SK-N-DZ (cell line): ENCODE data around the gene PDHX.

Experiments used
- DNase-seq: peaks from one replicate; pipeline ENCODE4 v3.0.0-alpha.2; 2015; ENCODE audit warnings: low spot score

The PDHX gene

GRCh38 chr11:34988294-34989255, 72.2 kb downstream of the PDHX start:
- no peak for DNase-seq

- no peak for DNase-seq
Measured at GRCh38 chr11:34990916-34991315, 74.5 kb downstream of the PDHX start.

- DNase-seq: no peak
Measured at GRCh38 chr11:34994854-34995253, 78.4 kb downstream of the PDHX start.

GRCh38 chr11:34996958-34997357, 80.5 kb downstream of the PDHX start:
- no peak for DNase-seq

- no peak for DNase-seq
Measured at GRCh38 chr11:34997952-34998528, 81.6 kb downstream of the PDHX start.

- no peak for DNase-seq
Measured at GRCh38 chr11:34999453-34999852, 83.0 kb downstream of the PDHX start.

- no peak for DNase-seq
Measured at GRCh38 chr11:35003186-35003585, 86.8 kb downstream of the PDHX start.

GRCh38 chr11:35003658-35004057, 87.2 kb downstream of the PDHX start:
- DNase-seq: no peak

GRCh38 chr11:35005141-35005780, 88.8 kb downstream of the PDHX start:
- no peak for DNase-seq

GRCh38 chr11:35006389-35007128, 90.1 kb downstream of the PDHX start:
- DNase-seq: no peak

GRCh38 chr11:35007277-35007676, 90.9 kb downstream of the PDHX start:
- no peak for DNase-seq

- DNase-seq: no peak
Measured at GRCh38 chr11:35009191-35009943, 92.9 kb downstream of the PDHX start.

GRCh38 chr11:35009944-35010342, 93.5 kb downstream of the PDHX start:
- no peak for DNase-seq

GRCh38 chr11:35010654-35011053, 94.2 kb downstream of the PDHX start:
- DNase-seq: no peak

- no peak for DNase-seq
Measured at GRCh38 chr11:35011389-35011788, 95.0 kb downstream of the PDHX start.

- DNase-seq: no peak
Measured at GRCh38 chr11:35011944-35012343, 95.5 kb downstream of the PDHX start.

- DNase-seq: no peak
Measured at GRCh38 chr11:35012467-35013191, 96.2 kb downstream of the PDHX start.

- no peak for DNase-seq
Measured at GRCh38 chr11:35013514-35014233, 97.3 kb downstream of the PDHX start.

- no peak for DNase-seq
Measured at GRCh38 chr11:35014346-35014745, 97.9 kb downstream of the PDHX start.
